HepG2 (cell line): ENCODE measurements around the gene LCAT. TPM values are rescaled to one million over a fixed set of nuclear protein-coding genes. Genes with fewer than 3 reads are reported as not detected.

ENCODE experiments used
- AGO1 ChIP-seq: fragments of 200-400 bp; formaldehyde crosslinking; IDR thresholded peaks from 2 replicates; pipeline ENCODE4 v1.6.1; 2017; ENCODE audit warnings: mild to moderate bottlenecking, low read depth, low read length, moderate library complexity; ENCODE audit not compliant: poor library complexity, severe bottlenecking
- ATM ChIP-seq: fragments of 450-650 bp; IDR thresholded peaks from 2 replicates; pipeline ENCODE4 v1.7.1; 2017; ENCODE audit warnings: mild to moderate bottlenecking, borderline replicate concordance
- BRCA1 ChIP-seq: sonication (generic); formaldehyde crosslinking; IDR thresholded peaks from 2 replicates; pipeline ENCODE4 v1.4.0; 2020; ENCODE audit warnings: missing genetic modification reagents
- EEA1 ChIP-seq: sonication (generic); formaldehyde crosslinking; IDR thresholded peaks from 2 replicates; pipeline ENCODE4 v1.5.1; 2020; ENCODE audit warnings: mild to moderate bottlenecking, missing genetic modification reagents, borderline replicate concordance
- ELF1 ChIP-seq: sonication (generic); formaldehyde crosslinking; IDR thresholded peaks from 2 replicates; pipeline ENCODE4 v1.4.0; 2020; ENCODE audit warnings: missing genetic modification reagents
- FLYWCH1 ChIP-seq: sonication (generic); formaldehyde crosslinking; IDR thresholded peaks from 2 replicates; pipeline ENCODE4 v1.8.1; 2023; ENCODE audit warnings: mild to moderate bottlenecking, missing genetic modification reagents
- FOXA1 ChIP-seq, 2 experiments: fragments of 450-650 bp in 1 of 2; sonication (generic) in 1 of 2; formaldehyde crosslinking in 1 of 2; IDR thresholded peaks; 2 replicates each; pipeline versions ENCODE4 v1.4.0 to v1.6.1; 2016 to 2020; ENCODE audit warnings: missing genetic modification reagents in 1 of 2
- HNRNPK ChIP-seq: fragments of 200-400 bp; formaldehyde crosslinking; IDR thresholded peaks from 2 replicates; pipeline ENCODE4 v1.6.1; 2018; ENCODE audit warnings: low read length, low read depth, moderate library complexity, mild to moderate bottlenecking; ENCODE audit not compliant: poor library complexity, severe bottlenecking
- ISX ChIP-seq: sonication (generic); formaldehyde crosslinking; conservative IDR thresholded peaks from 2 replicates; pipeline ENCODE4 v1.5.0; 2020; ENCODE audit warnings: missing genetic modification reagents
- MEIS2 ChIP-seq: sonication (generic); formaldehyde crosslinking; IDR thresholded peaks from 2 replicates; pipeline ENCODE4 v1.9.0; 2021; ENCODE audit warnings: mild to moderate bottlenecking, missing genetic modification reagents
- NFIC ChIP-seq: IDR thresholded peaks from 2 replicates; pipeline ENCODE4 v1.6.1; 2012; ENCODE audit warnings: mild to moderate bottlenecking, low read length, inconsistent platforms
- PRMT3 ChIP-seq: sonication (generic); formaldehyde crosslinking; IDR thresholded peaks from 2 replicates; pipeline ENCODE4 v1.8.1; 2022; ENCODE audit warnings: low read depth, mild to moderate bottlenecking, moderate library complexity, missing genetic modification reagents, borderline replicate concordance
- STAG1 ChIP-seq: sonication (generic); formaldehyde crosslinking; IDR thresholded peaks from 2 replicates; pipeline ENCODE4 v1.4.0; 2020; ENCODE audit warnings: missing genetic modification reagents
- TAF1 ChIP-seq: sonication (generic); formaldehyde crosslinking; IDR thresholded peaks from 2 replicates; pipeline ENCODE4 v1.4.0; 2020; ENCODE audit warnings: missing genetic modification reagents
- TCF7L2 ChIP-seq: IDR thresholded peaks from 2 replicates; pipeline ENCODE4 v1.6.1; 2011; ENCODE audit warnings: mild to moderate bottlenecking, low read depth, low read length, moderate library complexity
- YEATS2 ChIP-seq: sonication (generic); formaldehyde crosslinking; IDR thresholded peaks from 2 replicates; pipeline ENCODE4 v1.4.0; 2020; ENCODE audit warnings: missing genetic modification reagents, borderline replicate concordance
- ZFY ChIP-seq: sonication (generic); formaldehyde crosslinking; IDR thresholded peaks from 2 replicates; pipeline ENCODE4 v1.4.0; 2020; ENCODE audit warnings: missing genetic modification reagents
- ZNF263 ChIP-seq: sonication (generic); formaldehyde crosslinking; IDR thresholded peaks from 2 replicates; pipeline ENCODE4 v1.4.0; 2020; ENCODE audit warnings: missing genetic modification reagents
- ZNF30 ChIP-seq: sonication (generic); formaldehyde crosslinking; IDR thresholded peaks from 2 replicates; pipeline ENCODE4 v1.5.0; 2020; ENCODE audit warnings: mild to moderate bottlenecking, missing genetic modification reagents
- ZNF530 ChIP-seq: sonication (generic); formaldehyde crosslinking; IDR thresholded peaks from 2 replicates; pipeline ENCODE4 v1.5.0; 2020; ENCODE audit warnings: low read depth, mild to moderate bottlenecking, missing genetic modification reagents
- polyA plus RNA-seq, 8 experiments: library from polyadenylated mRNA; depleted of rRNA in 3 of 8; stranded (reverse) in 7 of 8; unstranded in 1 of 8; fragments of >200 nt; fragmentation: Illumina TruSeq in 4 of 8; extraction: Trizol in 4 of 8; gene quantifications; 2 replicates each; pipeline versions ENCODE4 v1.2.1 to v1.2.3, GENCODE V29; 2011 to 2016; ENCODE audit warnings: low read depth in 4 of 8, missing spikeins in 1 of 8, mixed read lengths in 1 of 8; ENCODE audit not compliant: insufficient read depth in 1 of 8
- total RNA-seq, 5 experiments: library from RNA; depleted of rRNA; stranded (reverse); fragments of >200 nt; fragmentation: Illumina TruSeq; extraction: Trizol; gene quantifications; 2 replicates each; pipeline ENCODE4 v1.2.3, GENCODE V29; 2016; ENCODE audit warnings: low read depth in 1 of 5
- TF ChIP-seq, protein P1 (sequence below): sonication (generic); formaldehyde crosslinking; IDR thresholded peaks from 2 replicates; pipeline ENCODE4 v1.4.0; 2020; ENCODE audit warnings: missing genetic modification reagents
- TF ChIP-seq, protein P2 (sequence below): sonication (generic); formaldehyde crosslinking; IDR thresholded peaks from 2 replicates; pipeline ENCODE4 v1.8.1; 2023; ENCODE audit warnings: mild to moderate bottlenecking, missing genetic modification reagents
- TF ChIP-seq, protein P3 (sequence below): IDR thresholded peaks from 2 replicates; pipeline ENCODE4 v1.6.1; 2016; ENCODE audit warnings: control low read depth
- TF ChIP-seq, protein P4 (sequence below), 2 experiments: sonication (generic) in 1 of 2; formaldehyde crosslinking in 1 of 2; IDR thresholded peaks; 2 replicates each; pipeline versions ENCODE4 v1.4.0 to v1.6.1; 2018 to 2020; ENCODE audit warnings: missing genetic modification reagents in 2 of 2, borderline replicate concordance in 1 of 2, low read depth in 1 of 2, mild to moderate bottlenecking in 1 of 2, missing biosample characterization in 1 of 2
- TF ChIP-seq, protein P5 (sequence below): sonication (generic); formaldehyde crosslinking; IDR thresholded peaks from 2 replicates; pipeline ENCODE4 v1.8.1; 2023; ENCODE audit warnings: missing genetic modification reagents, mild to moderate bottlenecking, borderline replicate concordance

Gene LCAT
- total and polyA plus RNA-seq, 2 of the 13 experiments (the other 11 are each of a cell fraction or from before 2014, with no cell fraction given), result 36.1 to 38.9 TPM

DNA sequence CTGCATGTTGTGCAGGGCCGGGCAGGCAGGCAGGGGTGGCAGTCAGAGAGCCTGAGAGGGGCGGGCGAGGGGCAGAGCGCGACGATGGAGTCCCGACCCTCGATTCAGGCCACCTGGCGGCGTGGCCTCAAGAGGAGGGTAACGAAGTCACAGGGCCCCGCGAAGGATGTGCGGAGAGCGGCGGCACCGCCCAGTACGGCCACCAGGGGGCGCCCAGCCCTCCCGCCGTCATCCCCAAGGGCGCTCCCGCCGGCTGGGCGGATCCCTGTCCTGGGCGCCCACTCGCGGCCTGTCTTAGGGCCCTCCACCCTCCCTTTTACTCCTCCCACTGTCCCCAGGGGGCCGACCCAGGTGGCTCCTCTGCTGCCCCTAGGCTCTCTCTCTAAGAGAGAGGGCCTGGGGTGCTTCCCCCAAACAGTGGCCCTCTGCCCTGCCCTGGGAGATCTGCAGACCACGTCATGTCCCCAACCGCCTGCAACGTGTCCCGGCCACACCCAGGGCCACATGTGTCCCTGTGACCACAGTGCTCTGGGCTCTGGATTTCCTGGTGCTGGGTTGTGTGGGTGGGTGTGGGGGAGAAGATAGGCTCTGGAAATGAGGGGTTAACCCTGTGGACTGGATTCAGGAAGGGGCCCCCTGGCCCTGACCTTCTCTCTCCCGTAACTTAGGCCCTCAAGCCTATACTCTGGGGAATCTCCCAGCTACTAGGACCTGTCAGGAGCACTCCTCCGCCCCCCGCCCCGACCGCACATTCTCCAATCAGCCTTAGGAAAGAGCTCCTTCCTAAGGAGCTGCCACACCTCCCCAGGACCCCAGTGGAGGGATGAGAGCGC is 49.5 kb upstream of the LCAT start (continued):
- TF ChIP-seq NFIC (no peak), FLYWCH1 (CRISPR knock-in tag) (no peak), MEIS2 (peak; percentile 63; the same call in 1 of the 2 replicates), ATM (no peak), STAG1 (CRISPR knock-in tag) (peak; percentile 81), TAF1 (CRISPR knock-in tag) (peak; percentile 44; the same call in 1 of the 2 replicates), BRCA1 (CRISPR knock-in tag) (no peak), ZFY (peak; percentile 78), PRMT3 (CRISPR knock-in tag) (0 out of 2 replicates have a peak, but pooled peaks have one; percentile 15), HNRNPK (peak; percentile 90), FOXA1 (IDR thresholded peaks at IDR 0.05) (no peak), FOXA1 (CRISPR knock-in tag; IDR thresholded peaks at IDR 0.05) (no peak), ISX (CRISPR knock-in tag) (no peak), ELF1 (CRISPR knock-in tag) (peak; percentile 44; the same call in 1 of the 2 replicates), TCF7L2 (no peak), AGO1 (no peak), ZNF530 (CRISPR knock-in tag) (no peak), EEA1 (peak; percentile 90; the same call in 1 of the 2 replicates), ZNF30 (CRISPR knock-in tag) (no peak), ZNF263 (CRISPR knock-in tag) (peak; percentile 99), YEATS2 (CRISPR knock-in tag) (peak; percentile 84)
- TF ChIP-seq, protein P1, sequence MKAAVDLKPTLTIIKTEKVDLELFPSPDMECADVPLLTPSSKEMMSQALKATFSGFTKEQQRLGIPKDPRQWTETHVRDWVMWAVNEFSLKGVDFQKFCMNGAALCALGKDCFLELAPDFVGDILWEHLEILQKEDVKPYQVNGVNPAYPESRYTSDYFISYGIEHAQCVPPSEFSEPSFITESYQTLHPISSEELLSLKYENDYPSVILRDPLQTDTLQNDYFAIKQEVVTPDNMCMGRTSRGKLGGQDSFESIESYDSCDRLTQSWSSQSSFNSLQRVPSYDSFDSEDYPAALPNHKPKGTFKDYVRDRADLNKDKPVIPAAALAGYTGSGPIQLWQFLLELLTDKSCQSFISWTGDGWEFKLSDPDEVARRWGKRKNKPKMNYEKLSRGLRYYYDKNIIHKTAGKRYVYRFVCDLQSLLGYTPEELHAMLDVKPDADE (CRISPR knock-in tag), result no peak
- TF ChIP-seq, protein P2, sequence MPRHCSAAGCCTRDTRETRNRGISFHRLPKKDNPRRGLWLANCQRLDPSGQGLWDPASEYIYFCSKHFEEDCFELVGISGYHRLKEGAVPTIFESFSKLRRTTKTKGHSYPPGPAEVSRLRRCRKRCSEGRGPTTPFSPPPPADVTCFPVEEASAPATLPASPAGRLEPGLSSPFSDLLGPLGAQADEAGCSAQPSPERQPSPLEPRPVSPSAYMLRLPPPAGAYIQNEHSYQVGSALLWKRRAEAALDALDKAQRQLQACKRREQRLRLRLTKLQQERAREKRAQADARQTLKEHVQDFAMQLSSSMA (CRISPR knock-in tag), result peak; percentile 18; the same call in 1 of the 2 replicates
- TF ChIP-seq, protein P3, sequence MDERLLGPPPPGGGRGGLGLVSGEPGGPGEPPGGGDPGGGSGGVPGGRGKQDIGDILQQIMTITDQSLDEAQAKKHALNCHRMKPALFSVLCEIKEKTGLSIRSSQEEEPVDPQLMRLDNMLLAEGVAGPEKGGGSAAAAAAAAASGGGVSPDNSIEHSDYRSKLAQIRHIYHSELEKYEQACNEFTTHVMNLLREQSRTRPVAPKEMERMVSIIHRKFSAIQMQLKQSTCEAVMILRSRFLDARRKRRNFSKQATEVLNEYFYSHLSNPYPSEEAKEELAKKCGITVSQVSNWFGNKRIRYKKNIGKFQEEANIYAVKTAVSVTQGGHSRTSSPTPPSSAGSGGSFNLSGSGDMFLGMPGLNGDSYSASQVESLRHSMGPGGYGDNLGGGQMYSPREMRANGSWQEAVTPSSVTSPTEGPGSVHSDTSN, result no peak
- TF ChIP-seq, protein P4, sequence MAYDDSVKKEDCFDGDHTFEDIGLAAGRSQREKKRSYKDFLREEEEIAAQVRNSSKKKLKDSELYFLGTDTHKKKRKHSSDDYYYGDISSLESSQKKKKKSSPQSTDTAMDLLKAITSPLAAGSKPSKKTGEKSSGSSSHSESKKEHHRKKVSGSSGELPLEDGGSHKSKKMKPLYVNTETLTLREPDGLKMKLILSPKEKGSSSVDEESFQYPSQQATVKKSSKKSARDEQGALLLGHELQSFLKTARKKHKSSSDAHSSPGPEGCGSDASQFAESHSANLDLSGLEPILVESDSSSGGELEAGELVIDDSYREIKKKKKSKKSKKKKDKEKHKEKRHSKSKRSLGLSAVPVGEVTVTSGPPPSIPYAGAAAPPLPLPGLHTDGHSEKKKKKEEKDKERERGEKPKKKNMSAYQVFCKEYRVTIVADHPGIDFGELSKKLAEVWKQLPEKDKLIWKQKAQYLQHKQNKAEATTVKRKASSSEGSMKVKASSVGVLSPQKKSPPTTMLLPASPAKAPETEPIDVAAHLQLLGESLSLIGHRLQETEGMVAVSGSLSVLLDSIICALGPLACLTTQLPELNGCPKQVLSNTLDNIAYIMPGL (CRISPR knock-in tag; IDR thresholded peaks at IDR 0.05; ENCODE audit: borderline replicate concordance in 1 of 2, low read depth in 1 of 2), result peak; percentile 95 to 97
- TF ChIP-seq, protein P5, sequence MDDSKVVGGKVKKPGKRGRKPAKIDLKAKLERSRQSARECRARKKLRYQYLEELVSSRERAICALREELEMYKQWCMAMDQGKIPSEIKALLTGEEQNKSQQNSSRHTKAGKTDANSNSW (CRISPR knock-in tag), result no peak
